ENCODE measurements around the gene XRCC3. TPM values are rescaled to one million over a fixed set of nuclear protein-coding genes. Genes with fewer than 3 reads are reported as not detected.

Gene XRCC3
- total RNA-seq (19.1 and 27.5 TPM in 2 replicates), polyA plus RNA-seq (12.1 and 15.8 TPM in 2 replicates)

GRCh38 chr14:103715052-103716000 is at the start of gene XRCC3, which contains the start of gene ZFYVE21:
Gene XRCC3 (minus strand): TSS chr14:103715451. CDS start chr14:103711087, 4,364 bp downstream.
Gene ZFYVE21 (plus strand): TSS chr14:103715810. CDS start chr14:103715842, 32 bp downstream.
- TF ChIP-seq CTCF (IDR thresholded peaks at IDR 0.05; ENCODE audit: low read depth, low read length) = no peak
- H3K4me1 ChIP-seq (ENCODE audit: low read depth) = peaks cover 30% of the 10 kb centered on the region
- no peaks in the 10 kb centered on the region for H3K9me3 ChIP-seq (ENCODE audit: low read depth)
- H3K27ac ChIP-seq = peak within 1 kb of the TSS; percentile 89
- DNase-seq (ENCODE audit: low read depth in 1 of 2, low spot score in 1 of 2) = peak; percentile 100
- H3K36me3 ChIP-seq = no peaks in the 10 kb centered on the region
- peak within 1 kb of the TSS; percentile 93 for H3K4me3 ChIP-seq
- H3K27me3 ChIP-seq = no peaks in the 10 kb centered on the region

GRCh38 chr14:103763730-103764488 is 48.7 kb upstream of the XRCC3 start:
- Histone ChIP-seq H3K4me3 (no peak overlapping the region), H3K9me3 (ENCODE audit: low read depth) (no peaks in the 10 kb centered on the region), H3K27me3 (no peaks in the 10 kb centered on the region), H3K36me3 (peaks cover 24% of the 10 kb centered on the region), H3K4me1 (ENCODE audit: low read depth) (no peaks in the 10 kb centered on the region), H3K27ac (no peak overlapping the region)
- no peak for TF ChIP-seq CTCF (IDR thresholded peaks at IDR 0.05; ENCODE audit: low read depth, low read length)
- no peak for DNase-seq (ENCODE audit: low read depth in 1 of 2, low spot score in 1 of 2)

GRCh38 chr14:103762541-103762940 is 47.3 kb upstream of the XRCC3 start:
- H3K27me3 ChIP-seq = no peaks in the 10 kb centered on the region
- H3K36me3 ChIP-seq = peaks cover 31% of the 10 kb centered on the region
- H3K4me1 ChIP-seq (ENCODE audit: low read depth) = no peaks in the 10 kb centered on the region
- no peak overlapping the region for H3K27ac ChIP-seq
- TF ChIP-seq CTCF (IDR thresholded peaks at IDR 0.05; ENCODE audit: low read depth, low read length) = no peak
- DNase-seq (ENCODE audit: low read depth in 1 of 2, low spot score in 1 of 2) = no peak
- H3K9me3 ChIP-seq (ENCODE audit: low read depth) = no peaks in the 10 kb centered on the region
- no peak overlapping the region for H3K4me3 ChIP-seq

GRCh38 chr14:103762036-103762435 is 46.8 kb upstream of the XRCC3 start:
- no peaks in the 10 kb centered on the region for H3K9me3 ChIP-seq (ENCODE audit: low read depth)
- DNase-seq (ENCODE audit: low read depth in 1 of 2, low spot score in 1 of 2) = no peak
- no peak overlapping the region for H3K27ac ChIP-seq
- H3K4me3 ChIP-seq = no peak overlapping the region
- H3K4me1 ChIP-seq (ENCODE audit: low read depth) = no peaks in the 10 kb centered on the region
- TF ChIP-seq CTCF (IDR thresholded peaks at IDR 0.05; ENCODE audit: low read depth, low read length) = no peak
- H3K36me3 ChIP-seq = peaks cover 36% of the 10 kb centered on the region
- H3K27me3 ChIP-seq = no peaks in the 10 kb centered on the region

- no peak for TF ChIP-seq CTCF (IDR thresholded peaks at IDR 0.05; ENCODE audit: low read depth, low read length)
- no peak for DNase-seq (ENCODE audit: low read depth in 1 of 2, low spot score in 1 of 2)
- H3K4me1 ChIP-seq (ENCODE audit: low read depth) = no peaks in the 10 kb centered on the region
- peak overlapping the region; percentile 39 for H3K27ac ChIP-seq
- no peaks in the 10 kb centered on the region for H3K27me3 ChIP-seq
- H3K4me3 ChIP-seq = no peak overlapping the region
- H3K36me3 ChIP-seq = peaks cover 27% of the 10 kb centered on the region
- H3K9me3 ChIP-seq (ENCODE audit: low read depth) = no peaks in the 10 kb centered on the region
Observed at GRCh38 chr14:103758059-103758776, 43.0 kb upstream of the XRCC3 start.

Data from cardiac muscle cell (in vitro differentiated cells and primary cell).